ENCODE results near the gene DGKB.
"Not testable (repeated sequence)": the region's sequence is repeated elsewhere in the genome, so short reads cannot be mapped to it uniquely, and the experiment has no call there.

Gene DGKB

DNA sequence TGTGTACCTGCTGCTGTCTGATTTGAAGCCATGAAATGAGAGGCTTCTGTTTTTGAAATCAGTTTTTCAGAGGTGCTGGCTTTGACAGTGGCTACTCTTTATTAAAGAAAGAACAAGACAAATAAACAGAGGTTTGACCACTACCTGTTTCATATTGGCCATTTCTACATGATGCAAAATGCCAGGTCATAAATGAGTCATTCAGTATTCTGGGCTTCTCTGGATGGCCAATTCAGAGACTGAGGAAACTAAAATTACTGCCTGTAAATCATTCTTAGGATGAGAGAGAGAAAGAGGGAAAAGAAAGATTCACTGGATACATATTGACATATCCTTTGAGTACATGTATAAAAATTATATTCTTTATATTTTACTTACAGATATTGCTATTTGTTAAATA lies 609.8 kb downstream of the DGKB start:
- no peak for DNase-seq (ENCODE audit: low read depth in 2 of 2)

DNA sequence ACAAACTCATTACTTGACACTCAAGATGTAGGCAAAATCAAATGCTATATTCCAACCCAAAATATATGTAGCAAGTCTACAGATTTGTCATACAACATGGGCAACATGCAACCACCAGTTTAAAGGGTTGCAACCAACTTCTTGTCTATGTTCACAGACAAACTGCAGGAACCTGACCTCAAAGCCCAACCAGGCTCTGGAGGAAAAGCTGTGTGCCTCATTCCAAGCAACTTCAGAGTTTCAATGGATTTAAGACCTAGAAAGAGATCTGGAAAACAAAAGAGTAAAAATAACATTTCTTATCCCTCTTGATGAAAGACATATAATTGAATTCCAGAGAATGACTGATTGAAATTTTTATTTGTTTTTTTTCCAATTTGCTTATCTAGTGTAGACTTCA lies 612.6 kb downstream of the DGKB start:
- DNase-seq (ENCODE audit: low read depth in 2 of 2) = no peak

DNA sequence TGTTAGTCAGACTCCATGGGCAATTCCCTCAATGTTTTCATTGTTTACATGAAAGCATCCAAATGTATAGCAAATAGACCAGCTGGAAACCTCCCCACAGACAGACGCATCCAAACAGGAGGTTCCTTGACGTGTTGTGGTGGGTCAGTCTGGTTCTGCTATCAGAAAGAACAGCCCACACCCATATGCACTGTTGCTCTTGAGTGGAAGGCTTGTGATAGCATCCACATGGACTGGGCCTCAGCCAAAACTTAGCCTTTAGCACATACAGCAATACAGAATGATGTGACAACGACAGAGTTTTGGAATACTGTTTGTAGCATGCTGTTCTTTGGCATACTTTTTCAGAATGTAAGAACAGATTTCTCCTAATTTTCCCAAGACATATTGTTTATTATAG lies 613.9 kb downstream of the DGKB start:
- no peak for DNase-seq (ENCODE audit: low read depth in 2 of 2)

DNA sequence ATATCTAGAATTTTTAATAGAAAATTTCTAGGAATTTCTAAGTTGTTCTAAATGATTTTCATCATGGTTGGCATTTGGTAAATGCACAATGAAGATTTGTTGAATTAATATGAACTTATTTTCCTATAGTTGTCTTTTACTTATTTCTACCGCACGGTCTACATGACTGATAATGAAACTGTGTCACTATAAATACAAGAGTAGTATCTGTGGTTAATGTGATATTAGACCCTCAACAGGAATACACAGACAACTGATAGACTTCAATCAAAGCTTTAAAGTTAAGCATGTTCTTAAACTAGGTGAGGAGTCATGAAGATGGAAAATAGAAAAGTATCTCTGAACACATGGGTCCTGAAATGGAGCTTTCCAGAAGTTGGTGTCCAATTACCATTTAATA lies 615.2 kb downstream of the DGKB start:
- no peak for DNase-seq (ENCODE audit: low read depth in 2 of 2)

DNA sequence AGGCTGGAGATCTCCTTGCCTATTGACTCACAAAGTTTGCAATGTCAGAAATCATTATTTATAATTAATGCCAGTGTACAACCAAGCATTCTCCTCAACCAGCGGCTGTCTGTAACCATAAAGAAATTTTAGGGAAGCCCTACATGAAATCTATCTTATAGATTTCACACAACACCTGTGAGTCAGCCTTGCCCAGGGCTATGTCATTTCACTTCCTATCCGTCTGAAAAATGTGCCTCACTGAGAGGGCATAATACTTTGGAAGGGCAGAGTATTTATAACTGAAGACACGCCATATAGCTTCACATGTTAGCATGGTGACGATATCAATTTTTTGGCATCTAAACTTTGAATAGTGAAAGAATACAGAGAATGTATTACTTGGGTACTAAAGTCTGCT lies 616.5 kb downstream of the DGKB start:
- DNase-seq (ENCODE audit: low read depth in 2 of 2) = no peak

DNA sequence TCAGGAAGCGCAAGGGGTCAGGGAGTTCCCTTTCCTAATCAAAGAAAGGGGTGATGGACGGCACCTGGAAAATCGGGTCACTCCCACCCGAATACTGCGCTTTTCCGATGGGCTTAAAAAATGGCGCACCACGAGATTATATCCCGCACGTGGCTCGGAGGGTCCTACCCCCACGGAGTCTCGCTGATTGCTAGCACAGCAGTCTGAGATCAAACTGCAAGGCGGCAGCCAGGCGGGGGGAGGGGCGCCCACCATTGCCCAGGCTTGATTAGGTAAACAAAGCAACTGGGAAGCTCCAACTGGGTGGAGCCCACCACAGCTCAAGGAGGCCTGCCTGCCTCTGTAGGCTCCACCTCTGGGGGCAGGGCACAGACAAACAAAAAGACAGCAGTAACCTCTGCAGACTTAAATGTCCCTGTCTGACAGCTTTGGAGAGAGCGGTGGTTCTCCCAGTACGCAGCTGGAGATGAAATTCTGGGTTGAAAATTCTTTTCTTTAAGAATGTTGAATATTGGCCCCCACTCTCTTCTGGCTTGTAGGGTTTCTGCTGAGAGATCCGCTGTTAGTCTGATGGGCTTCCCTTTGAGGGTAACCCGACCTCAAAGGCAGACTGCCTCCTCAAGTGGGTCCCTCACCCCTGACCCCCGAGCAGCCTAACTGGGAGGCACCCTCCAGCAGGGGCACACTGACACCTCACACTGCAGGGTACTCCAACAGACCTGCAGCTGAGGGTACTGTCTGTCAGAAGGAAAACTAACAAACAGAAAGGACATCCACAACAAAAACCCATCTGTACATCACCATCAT lies 623.3 kb downstream of the DGKB start:
- DNase-seq (ENCODE audit: low read depth in 2 of 2) = not testable (repeated sequence)

DNA sequence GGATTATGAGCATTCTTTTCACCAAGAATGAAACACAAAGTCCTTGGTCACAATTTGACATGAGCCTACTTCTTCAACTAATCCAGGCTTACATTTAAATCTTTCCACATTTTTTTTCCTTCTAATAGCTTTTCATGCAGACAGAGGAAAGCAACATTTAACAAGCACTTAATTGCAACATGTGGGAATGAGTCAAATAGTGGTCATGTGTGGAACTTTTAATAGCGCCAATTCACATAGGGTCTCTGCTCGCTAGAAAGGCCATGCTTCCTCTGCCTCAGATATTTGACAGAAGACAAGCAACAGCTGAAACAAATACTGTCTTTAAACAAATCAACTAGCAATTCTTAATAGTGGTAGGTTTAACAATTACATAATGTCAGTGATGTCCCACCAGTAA lies 627.2 kb downstream of the DGKB start:
- no peak for DNase-seq (ENCODE audit: low read depth in 2 of 2)

DNA sequence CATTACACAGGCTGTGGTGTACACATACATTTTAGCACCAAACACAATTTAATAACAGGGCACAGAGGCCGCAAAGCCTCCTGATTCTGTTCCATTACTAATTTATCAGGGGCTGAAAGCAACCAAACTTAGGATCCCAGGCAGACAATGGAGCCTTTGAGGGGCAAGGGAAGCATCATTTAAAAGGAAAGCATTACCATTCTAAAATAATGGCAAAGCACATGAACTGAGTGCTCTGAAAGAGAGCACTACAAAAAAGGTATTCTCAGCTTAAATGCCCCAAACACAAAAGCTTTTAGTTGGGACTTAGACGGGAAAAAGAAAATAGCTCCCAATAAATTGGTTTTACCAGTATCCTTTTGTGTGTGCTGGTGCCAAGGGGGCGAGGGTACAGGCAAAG lies 631.1 kb downstream of the DGKB start:
- DNase-seq (ENCODE audit: low read depth in 2 of 2) = no peak

DNA sequence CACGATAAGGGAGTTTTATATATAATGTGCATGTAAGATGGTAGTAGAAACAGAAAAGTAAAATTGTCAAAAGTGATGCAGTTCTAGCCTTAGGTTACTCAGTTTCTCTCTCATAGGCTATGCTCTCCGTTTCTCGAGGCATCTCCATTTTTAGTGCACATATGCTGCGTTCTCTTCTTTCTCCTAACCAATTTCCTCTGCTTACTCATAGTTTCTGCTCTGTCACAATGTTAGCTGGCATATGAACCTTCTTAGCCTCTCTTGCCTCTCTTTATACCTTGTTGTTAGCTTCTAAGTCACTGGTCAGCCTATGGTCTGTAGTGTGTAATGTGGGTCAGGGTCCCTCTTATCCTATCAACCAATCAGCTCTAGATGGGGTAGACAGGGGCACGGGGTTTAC lies 632.5 kb downstream of the DGKB start:
- no peak for DNase-seq (ENCODE audit: low read depth in 2 of 2)

DNA sequence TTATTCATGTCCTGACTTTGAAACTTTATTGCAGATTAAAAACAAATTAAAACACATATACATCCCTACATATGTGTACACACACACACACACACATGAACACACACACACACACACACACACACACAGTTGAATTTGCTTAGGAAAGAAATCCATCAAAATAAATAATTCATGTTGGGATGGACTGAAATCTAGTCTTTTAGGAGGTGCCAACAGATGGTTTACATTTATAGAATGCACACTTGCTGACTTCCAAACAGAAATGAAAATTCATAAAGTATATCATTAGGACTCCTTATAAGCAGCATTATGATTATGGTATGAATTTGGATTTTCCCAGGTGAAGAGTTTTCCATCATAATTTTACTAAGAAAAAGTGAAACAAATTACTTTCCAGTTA lies 642.5 kb downstream of the DGKB start:
- no peak for DNase-seq (ENCODE audit: low read depth in 2 of 2)

DNA sequence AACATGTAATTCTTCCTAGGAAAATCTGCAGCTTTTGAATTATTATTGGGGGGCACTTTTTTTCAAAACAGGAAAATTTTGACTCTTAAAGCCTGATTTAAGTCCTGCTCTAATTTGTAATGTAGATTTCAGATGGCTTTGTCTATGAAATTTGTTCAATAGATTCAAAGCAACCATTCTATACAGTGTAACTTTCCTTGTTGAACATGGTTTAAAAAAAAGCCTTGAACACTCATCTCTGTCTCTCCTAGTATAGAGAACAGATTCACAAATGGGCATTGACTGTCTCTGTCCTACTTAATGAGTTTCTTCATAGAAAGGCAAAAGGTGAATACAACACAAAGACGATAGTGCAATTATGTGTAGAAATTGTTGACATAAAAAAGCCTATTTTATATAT lies 643.7 kb downstream of the DGKB start:
- no peak for DNase-seq (ENCODE audit: low read depth in 2 of 2)

DNA sequence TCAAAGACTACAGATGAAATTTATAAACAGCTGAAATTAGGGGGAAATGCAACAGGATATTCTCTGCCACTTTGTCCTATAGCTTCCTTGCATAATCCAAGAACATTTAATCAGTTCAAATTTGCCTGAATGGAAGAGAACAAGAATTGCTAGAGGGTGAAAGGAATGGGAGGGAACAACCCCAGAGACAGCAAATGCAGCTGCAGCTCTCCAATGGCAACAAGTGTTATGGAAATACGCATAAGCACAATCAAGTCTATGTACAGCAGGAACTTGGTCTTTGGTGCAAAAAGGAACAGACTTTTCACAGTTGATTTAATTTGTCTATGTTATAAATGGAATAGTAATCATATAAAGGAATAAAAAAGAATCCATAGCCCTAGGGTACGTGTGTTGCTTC lies 644.1 kb downstream of the DGKB start:
- no peak for DNase-seq (ENCODE audit: low read depth in 2 of 2)

DNA sequence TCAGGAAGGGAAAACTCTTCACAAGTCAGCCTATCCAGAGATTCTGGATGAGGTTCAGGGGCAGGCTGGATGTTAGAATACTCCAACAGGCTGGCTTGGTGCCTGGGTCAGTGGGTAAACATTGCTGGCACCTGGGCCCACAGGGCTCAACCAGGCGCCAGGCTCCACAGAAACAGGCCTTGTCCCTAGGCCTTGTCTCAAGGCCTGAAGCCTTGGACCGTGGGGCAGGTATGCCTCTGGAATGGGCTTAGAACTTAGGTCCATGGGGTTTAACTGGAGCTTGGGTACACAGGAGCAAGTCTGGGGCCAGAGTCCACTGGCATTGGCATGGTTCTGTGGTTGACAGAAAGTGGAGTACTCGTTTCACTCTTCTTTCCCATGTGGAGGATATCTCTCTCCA lies 650.1 kb downstream of the DGKB start:
- no peak for DNase-seq (ENCODE audit: low read depth in 2 of 2)

DNA sequence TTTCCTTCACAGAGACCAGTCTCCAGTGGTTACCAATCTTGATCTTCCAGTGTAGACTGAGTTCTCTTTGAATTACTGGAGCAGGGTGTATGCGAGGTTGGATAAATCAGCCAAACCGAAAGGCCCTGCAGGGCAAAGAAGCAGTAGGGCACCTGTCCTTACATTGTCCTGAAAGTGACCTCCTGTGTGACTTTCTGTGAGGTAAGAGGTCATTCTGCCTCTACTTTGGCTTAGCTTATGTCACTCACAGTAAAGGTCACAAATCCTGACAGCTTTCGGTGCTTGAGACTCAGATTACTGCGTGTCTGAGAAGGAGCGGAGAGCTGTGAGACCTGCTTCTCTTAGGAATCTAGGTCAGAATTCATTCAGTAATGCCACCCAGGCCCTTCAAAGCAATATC lies 660.4 kb downstream of the DGKB start:
- DNase-seq (ENCODE audit: low read depth in 2 of 2) = no peak

DNA sequence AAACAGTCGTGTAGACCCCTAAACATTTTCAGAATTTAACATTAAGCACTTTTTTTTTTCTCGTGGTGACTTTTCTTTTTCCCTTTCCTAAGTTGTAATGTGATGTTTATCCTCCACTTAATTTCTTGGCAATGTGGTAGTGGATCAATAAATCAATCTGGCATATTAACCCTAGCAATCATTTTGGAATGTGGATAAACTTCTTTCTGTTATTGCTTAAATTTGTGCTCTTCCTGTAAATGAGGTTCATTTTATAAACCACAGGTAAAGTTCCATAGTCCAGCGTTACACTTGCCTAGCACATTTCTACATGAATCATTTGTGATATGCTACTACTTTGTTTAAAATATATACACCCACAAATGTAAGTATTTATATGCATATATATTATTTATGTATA lies 665.7 kb downstream of the DGKB start:
- no peak for DNase-seq (ENCODE audit: low read depth in 2 of 2)

DNA sequence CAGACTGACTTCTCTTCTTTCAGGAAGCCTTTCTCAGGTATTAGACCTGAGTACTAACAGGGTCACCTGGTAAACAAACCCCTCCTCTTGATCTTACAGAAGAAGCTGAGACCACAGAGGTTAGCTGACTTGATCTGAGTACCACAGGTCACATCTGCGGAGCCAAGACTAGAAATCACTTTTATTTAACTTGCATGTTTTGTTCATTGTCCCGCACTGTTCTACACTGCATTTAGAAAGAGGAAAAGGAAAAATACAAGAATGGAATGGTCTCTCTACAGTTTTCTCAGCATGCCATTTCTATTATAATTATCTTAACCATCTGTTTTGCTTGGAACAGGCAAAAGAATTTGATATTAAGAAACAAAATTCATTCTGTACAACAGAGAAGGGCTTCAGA lies 667.5 kb downstream of the DGKB start:
- no peak for DNase-seq (ENCODE audit: low read depth in 2 of 2)

DNA sequence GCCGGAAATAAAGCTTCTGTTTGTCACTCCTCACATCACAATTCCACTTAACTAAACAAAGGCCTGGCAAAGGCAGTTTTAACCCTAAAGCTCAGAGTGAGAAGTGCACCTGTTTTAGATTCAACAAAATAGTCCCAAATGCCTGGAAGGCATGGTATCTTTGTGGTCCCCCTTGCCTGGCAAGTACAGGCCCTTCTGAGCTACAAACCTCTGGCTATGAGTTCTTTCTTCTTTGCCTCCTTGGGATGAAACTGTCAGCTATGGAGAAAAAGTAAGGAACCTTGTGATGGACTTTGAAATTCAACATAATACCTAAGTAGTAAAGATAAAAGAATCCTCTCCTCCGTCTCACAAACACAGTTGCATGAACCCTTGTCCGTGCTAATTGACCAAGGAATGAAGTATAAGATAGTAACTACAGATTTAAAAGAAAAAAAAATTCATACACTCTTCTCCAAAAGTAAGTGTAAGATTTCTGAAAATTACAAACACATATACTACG lies 668.6 kb downstream of the DGKB start:
- no peak for DNase-seq (ENCODE audit: low read depth in 2 of 2)

DNA sequence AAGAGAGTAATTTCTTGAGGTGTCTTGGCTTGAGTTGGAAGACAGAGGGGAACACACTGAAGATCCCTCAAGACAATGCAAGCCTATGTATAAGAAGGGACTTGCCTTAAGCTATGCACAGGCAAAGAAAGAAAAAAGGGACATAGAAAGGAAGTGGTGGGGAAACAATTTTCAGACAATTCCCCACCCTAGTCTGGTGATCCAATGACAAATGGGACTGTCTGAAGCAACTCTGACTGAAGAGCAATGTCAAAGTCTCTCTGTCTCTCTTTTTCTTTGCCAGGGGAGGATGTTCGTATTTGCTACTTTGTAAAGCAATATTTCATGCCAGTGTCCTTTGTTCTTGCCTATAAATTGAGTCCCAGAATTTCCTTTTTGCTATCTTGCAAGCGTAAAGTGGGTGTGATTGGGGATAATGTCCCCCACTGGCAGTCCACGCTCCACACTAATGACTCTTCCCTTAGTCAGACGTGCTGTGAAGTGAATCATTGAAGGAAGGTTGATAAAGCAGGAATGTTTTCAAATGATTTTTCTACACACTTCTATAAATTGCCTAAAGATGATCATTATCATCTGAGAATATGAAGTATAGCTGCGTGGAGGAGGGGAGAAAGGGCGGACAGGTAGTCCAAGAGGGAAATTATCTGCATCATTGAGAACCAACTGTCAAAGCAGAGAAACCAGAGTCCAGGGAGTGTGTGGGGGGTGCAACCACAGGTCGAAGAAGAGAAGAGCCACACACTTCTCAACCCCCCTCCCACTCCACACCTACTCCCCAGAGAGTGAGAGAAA lies 669.3 kb downstream of the DGKB start:
- no peak for DNase-seq (ENCODE audit: low read depth in 2 of 2)

DNA sequence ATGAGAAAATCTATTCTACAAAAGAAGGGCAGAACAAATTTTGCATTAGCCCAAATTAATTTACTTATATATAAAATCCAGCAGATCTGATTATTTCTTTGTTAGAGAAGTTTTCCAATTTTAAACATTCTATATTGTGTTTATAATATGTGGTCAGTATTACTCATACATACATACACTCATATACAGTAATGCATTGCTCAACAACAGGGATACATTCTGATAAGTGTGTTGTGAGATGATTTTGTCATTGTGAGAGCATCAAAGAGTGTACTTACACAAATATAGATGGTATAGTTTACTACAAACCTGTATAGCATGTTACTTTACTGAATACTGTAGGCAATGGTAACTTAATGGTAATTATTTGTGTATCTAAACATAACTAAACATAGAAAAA lies 673.5 kb downstream of the DGKB start:
- DNase-seq (ENCODE audit: low read depth in 2 of 2) = no peak

DNA sequence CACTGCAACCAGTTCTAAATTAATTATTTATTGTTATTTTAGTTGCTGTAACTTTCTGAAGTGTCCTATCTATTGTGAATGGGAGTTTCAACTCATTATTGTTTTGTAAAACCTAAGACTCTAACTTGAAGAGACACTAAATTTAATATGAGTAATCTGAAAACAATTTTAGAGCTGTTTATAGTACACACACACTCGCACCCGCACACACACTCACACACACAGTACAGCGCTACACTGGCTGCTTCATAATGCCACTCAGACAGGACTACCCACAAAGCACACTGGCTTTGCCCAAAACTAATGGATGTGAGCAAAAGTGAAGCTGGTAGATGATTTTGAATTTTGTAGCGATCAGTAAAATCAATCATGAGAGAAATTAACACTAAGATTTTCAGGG lies 674.2 kb downstream of the DGKB start:
- no peak for DNase-seq (ENCODE audit: low read depth in 2 of 2)

DNA sequence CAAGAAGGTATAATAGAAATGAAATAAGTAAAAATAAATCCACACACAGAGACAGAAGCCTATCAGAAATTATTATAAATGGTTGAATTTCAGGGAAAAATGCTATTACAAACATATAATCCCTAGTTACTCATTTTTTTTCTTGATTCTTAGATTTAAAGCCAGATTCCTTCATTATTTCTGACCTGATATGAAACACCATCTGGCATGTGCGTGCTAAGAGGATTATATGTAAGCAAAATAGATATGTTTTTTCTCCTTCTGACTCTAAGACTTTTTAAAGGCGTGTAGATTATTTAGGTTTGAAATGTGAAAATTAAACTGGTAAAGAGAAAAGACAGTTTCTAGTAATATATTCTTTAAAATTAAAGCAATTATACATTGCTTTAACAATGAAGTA lies 676.4 kb downstream of the DGKB start:
- no peak for DNase-seq (ENCODE audit: low read depth in 2 of 2)

DNA sequence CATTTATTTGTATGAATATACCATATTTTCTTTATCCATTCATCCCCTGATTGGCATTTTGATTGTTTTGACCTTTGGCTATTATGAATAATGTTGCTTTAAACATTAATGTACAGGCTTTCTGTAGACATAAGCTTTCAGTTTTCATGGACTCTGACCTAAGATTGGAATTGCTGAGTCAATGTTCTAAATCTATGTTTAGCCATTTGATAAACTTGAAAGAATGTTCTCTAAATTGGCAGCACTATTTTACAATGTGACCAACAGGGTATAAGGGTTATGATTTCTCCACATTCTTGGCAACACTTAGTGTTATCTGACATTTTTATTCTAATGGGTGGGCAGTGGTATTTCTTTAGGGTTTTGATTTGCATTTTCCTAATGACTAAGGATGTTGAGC lies 683.4 kb downstream of the DGKB start:
- DNase-seq (ENCODE audit: low read depth in 2 of 2) = no peak

DNA sequence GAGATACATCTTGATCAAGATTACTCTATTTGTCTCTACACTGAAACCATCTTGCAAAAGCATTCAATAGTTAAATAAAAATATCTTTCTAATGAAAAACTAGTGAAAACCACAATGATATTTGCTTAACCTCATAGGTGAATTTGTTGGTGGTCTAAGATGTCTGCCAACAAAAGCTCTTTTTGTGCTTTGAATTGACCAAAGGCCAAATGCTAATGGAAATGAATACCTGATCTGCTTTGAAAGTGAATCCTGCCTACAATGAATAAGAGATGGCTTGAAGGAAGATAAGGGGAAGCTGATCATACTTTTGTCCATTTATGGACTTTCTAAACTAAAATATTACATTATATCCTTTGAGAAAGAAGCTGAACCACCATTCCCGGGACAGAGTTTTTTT lies 684.2 kb downstream of the DGKB start:
- no peak for DNase-seq (ENCODE audit: low read depth in 2 of 2)
